ENCODE data around the gene DBR1.

DBR1 gene

DNA sequence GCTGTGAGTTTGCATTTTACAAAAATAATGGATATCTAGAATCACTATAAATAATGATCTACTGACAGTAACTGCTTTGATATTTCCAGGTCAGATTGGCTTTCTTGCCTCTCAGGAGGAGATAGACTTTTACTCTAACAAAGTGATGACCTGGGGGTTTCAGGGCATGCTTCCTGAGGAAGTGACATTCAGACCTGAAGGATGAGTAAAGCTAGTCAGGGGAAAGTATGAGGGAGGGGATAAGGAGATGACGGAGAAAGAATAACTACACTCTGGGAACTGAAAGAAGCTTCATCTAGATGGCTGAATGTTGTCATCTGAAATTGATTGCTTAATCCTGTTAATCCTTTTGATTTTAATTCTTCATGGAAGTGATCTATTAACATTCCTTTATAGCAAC, 44.5 kb upstream of the DBR1 start:
- TF ChIP-seq ZNF280C (tag by site-specific recombination; IDR thresholded peaks at IDR 0.05) (no peak), ZBTB17 (tag by site-specific recombination; IDR thresholded peaks at IDR 0.05) (0 out of 2 replicates have a peak, but pooled peaks have one; percentile 22)
- no peak overlapping the region for H3K4me3 ChIP-seq (ENCODE audit: low read depth, low read length)
- ChIA-PET CTCF (interaction anchor here (0.7 kb wide), 1 partner anchor 165 kb away, joined by 4 read pairs; no protein-coding TSS in a partner anchor), POLR2A (no interaction called here)
- H3K9me3 ChIP-seq (ENCODE audit: control insufficient read depth, insufficient read depth, low read depth, low read length), result no peaks in the 10 kb centered on the region
- no peaks in the 10 kb centered on the region for H3K4me1 ChIP-seq (ENCODE audit: control insufficient read depth, insufficient read depth, low read length)
- H3K27ac ChIP-seq (ENCODE audit: extremely low read depth, low read depth, low read length), result no peak overlapping the region
- peaks cover 10 to 16% of the 10 kb centered on the region in 2 experiments; a peak in 2 of 3 replicates for H3K36me3 ChIP-seq (ENCODE audit: control insufficient read depth in 2 of 2, insufficient read depth in 1 of 2, low read length in 2 of 2)

DNA sequence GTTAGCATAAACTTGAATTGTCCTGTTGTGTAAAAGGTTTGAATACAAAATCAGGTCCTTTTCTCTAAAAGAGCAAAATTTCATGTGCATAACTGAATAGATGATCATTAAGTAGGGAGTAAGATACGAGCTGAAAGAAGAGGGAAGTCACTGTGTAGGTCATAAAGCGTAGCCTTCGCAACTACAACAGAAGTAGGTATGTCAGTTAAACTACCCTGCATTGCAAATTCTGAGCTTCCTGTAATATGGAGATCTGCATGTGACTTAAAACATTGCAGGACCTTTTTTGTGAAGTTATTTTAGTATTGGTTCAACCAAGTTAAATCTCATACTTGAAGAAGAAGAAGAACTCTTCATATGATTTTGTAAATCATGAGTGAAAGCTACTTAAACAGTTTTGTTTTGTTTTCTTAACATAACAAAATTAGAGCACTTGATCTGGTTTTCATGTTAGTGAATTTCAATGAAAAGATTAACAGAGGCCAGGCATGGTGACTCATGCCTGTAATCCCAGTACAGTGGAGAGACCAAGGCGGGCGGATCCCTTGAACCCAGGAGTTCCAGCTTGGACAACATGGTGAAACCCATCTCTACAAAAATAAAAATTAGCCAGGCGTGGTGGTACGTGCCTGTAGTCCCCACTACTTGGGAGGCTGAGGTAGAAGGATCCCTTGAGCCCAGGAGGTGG, 38.8 kb upstream of the DBR1 start:
- Histone ChIP-seq H3K9me3 (ENCODE audit: control insufficient read depth, insufficient read depth, low read depth, low read length) (no peaks in the 10 kb centered on the region), H3K4me3 (ENCODE audit: low read depth, low read length) (no peak overlapping the region), H3K27ac (ENCODE audit: extremely low read depth, low read depth, low read length) (no peak overlapping the region), H3K36me3 (ENCODE audit: control insufficient read depth in 2 of 2, insufficient read depth in 1 of 2, low read length in 2 of 2) (no peaks in the 10 kb centered on the region), H3K4me1 (ENCODE audit: control insufficient read depth, insufficient read depth, low read length) (no peaks in the 10 kb centered on the region)
- CTCF ChIA-PET, result no interaction called here
- POLR2A ChIA-PET, result no interaction called here
- no peak for TF ChIP-seq ZNF214 (tag by site-specific recombination; IDR thresholded peaks at IDR 0.05; ENCODE audit: borderline replicate concordance)
- TF ChIP-seq ZSCAN5A (tag by site-specific recombination; IDR thresholded peaks at IDR 0.05), result no peak
- TF ChIP-seq PRDM6 (tag by site-specific recombination; IDR thresholded peaks at IDR 0.05), result peak; percentile 33; the same call in 1 of the 2 replicates
- TF ChIP-seq ELK4 (IDR thresholded peaks at IDR 0.05; ENCODE audit: borderline replicate concordance, low read depth, low read length), result no peak
- TF ChIP-seq ZNF37A (tag by site-specific recombination; IDR thresholded peaks at IDR 0.05), result no peak
- TF ChIP-seq ZNF184 (tag by site-specific recombination; IDR thresholded peaks at IDR 0.05), result no peak
- no peak for TF ChIP-seq GLIS2 (tag by site-specific recombination; IDR thresholded peaks at IDR 0.05)
- no peak for TF ChIP-seq ZFP69B (tag by site-specific recombination; IDR thresholded peaks at IDR 0.05)

DNA sequence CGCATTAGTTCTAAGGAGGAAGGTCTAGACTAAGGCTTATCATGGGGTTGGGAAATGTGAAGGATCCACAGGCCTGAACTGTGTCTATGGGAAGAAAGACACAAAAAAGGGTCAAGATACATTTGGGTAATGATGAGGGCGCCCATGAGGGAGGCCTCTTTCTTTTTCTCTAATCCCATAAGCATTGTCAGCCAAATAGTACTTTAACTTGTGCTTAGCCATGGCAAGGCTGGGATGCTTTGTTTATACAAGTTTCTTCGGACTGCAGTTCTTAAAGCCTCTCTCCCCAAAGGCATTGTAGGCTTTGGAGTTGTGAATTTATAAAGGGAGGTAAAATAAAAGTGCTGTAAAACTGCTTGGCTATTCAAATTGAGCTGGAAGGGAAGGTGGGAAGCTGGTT, 35.8 kb upstream of the DBR1 start:
- H3K27ac ChIP-seq (ENCODE audit: extremely low read depth, low read depth, low read length), result no peak overlapping the region
- no peaks in the 10 kb centered on the region for H3K36me3 ChIP-seq (ENCODE audit: control insufficient read depth in 2 of 2, insufficient read depth in 1 of 2, low read length in 2 of 2)
- ChIA-PET CTCF (interaction anchor here (0.6 kb wide), 1 partner anchor 10 kb away, joined by 3 read pairs; no protein-coding TSS in a partner anchor), POLR2A (interaction anchor here (0.6 kb wide), 1 partner anchor 22 kb away, joined by 4 read pairs; no protein-coding TSS in a partner anchor)
- no peaks in the 10 kb centered on the region for H3K9me3 ChIP-seq (ENCODE audit: control insufficient read depth, insufficient read depth, low read depth, low read length)
- H3K4me1 ChIP-seq (ENCODE audit: control insufficient read depth, insufficient read depth, low read length), result peaks cover 3% of the 10 kb centered on the region; the same call in 1 of the 2 replicates
- no peak overlapping the region for H3K4me3 ChIP-seq (ENCODE audit: low read depth, low read length)
- TF ChIP-seq ZNF366 (tag by site-specific recombination; conservative IDR thresholded peaks at IDR 0.05), result no peak
- no peak for TF ChIP-seq SP2 (tag by site-specific recombination; IDR thresholded peaks at IDR 0.05)
- no peak for TF ChIP-seq ZFP69B (tag by site-specific recombination; IDR thresholded peaks at IDR 0.05)
- no peak for TF ChIP-seq ZNF324 (tag by site-specific recombination; IDR thresholded peaks at IDR 0.05)
- TF ChIP-seq, protein P1, sequence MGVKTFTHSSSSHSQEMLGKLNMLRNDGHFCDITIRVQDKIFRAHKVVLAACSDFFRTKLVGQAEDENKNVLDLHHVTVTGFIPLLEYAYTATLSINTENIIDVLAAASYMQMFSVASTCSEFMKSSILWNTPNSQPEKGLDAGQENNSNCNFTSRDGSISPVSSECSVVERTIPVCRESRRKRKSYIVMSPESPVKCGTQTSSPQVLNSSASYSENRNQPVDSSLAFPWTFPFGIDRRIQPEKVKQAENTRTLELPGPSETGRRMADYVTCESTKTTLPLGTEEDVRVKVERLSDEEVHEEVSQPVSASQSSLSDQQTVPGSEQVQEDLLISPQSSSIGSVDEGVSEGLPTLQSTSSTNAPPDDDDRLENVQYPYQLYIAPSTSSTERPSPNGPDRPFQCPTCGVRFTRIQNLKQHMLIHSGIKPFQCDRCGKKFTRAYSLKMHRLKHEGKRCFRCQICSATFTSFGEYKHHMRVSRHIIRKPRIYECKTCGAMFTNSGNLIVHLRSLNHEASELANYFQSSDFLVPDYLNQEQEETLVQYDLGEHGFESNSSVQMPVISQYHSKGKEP (tag by site-specific recombination; IDR thresholded peaks at IDR 0.05), result no peak
- TF ChIP-seq ZNF394 (tag by site-specific recombination; IDR thresholded peaks at IDR 0.05; ENCODE audit: borderline replicate concordance), result no peak
- TF ChIP-seq ZBTB7A (tag by site-specific recombination; IDR thresholded peaks at IDR 0.05; ENCODE audit: low read depth), result no peak
- no peak for TF ChIP-seq ZBTB20 (tag by site-specific recombination; IDR thresholded peaks at IDR 0.05)
- no peak for TF ChIP-seq ZNF433 (tag by site-specific recombination; IDR thresholded peaks at IDR 0.05; ENCODE audit: low read depth)
- no peak for TF ChIP-seq HOXC10 (CRISPR knock-in tag; IDR thresholded peaks at IDR 0.05)
- no peak for TF ChIP-seq HOXD13 (CRISPR knock-in tag; IDR thresholded peaks at IDR 0.05; ENCODE audit: borderline replicate concordance)
- no peak for TF ChIP-seq KLF9 (tag by site-specific recombination; IDR thresholded peaks at IDR 0.05; ENCODE audit: low read depth)
- no peak for TF ChIP-seq KLF7 (tag by site-specific recombination; IDR thresholded peaks at IDR 0.05; ENCODE audit: borderline replicate concordance)

Data from HEK293 (cell line).